K562 (cell line): ENCODE measurements around the gene MS4A6E. TPM values are rescaled to one million over a fixed set of nuclear protein-coding genes. Genes with fewer than 3 reads are reported as not detected.

Experiments
- ATAC-seq: fragments of 200-7000 bp; cut with Tn5 transposase; 3 replicates; pipeline ENCODE4 v1.9.1; 2020; ENCODE audit warnings: moderate library complexity
- BruUV-seq: library from RNA; stranded (reverse); fragments of 400-500 nt; replicated peaks from 2 replicates; lab custom pipeline; 2021; lab: Mats Ljungman, UMichigan
- CTCF ChIA-PET: fragments of 300-600 bp; formaldehyde crosslinking; extraction: SDS; loops from one replicate; lab custom pipeline; 2021; ENCODE audit warnings: low intra/inter-chr PET ratio; lab: Yijun Ruan, JAX
- POLR2A ChIA-PET: fragments of 300-600, 350-650 bp; sonication (Branson Sonifier 250); formaldehyde crosslinking; extraction: SDS; loops from one replicate; lab custom pipeline; 2021; ENCODE audit warnings: antibody characterized with exemption, inconsistent platforms; lab: Yijun Ruan, JAX
- DNase-seq, 4 experiments: peaks; one replicate each; pipeline versions ENCODE4 v3.0.0 to v3.0.0-alpha.2; 2011 to 2018; ENCODE audit warnings: low spot score in 3 of 4, mixed read lengths in 3 of 4; ENCODE audit errors: extremely low read depth in 1 of 4
- FAIRE-seq: peaks from 2 replicates; lab custom pipeline; 2011; peaks lifted over from hg19 to GRCh38; lab: Jason Lieb, UNC
- H2AFZ ChIP-seq: 2 replicates; pipeline ENCODE4 v1.6.0; 2011; ENCODE audit warnings: low read depth, low read length, control low read depth, inconsistent platforms
- H3K27ac ChIP-seq: fragments of 200-600 bp; 3 replicates; pipeline ENCODE4 v1.8.0; 2011; ENCODE audit warnings: low read depth, mild to moderate bottlenecking, control low read depth, inconsistent platforms, low read length, moderate library complexity, mixed read lengths; ENCODE audit errors: extremely low read depth
- H3K27me3 ChIP-seq, 2 experiments: fragments of 300-600 bp in 1 of 2; 2 replicates in 1 of 2; 3 replicates in 1 of 2; pipeline versions ENCODE4 v1.6.0 to v1.8.0; 2011; ENCODE audit warnings: inconsistent platforms in 2 of 2, low read length in 2 of 2, mild to moderate bottlenecking in 1 of 2, mixed read lengths in 1 of 2, moderate library complexity in 1 of 2; ENCODE audit not compliant: control insufficient read depth in 2 of 2, insufficient read depth in 2 of 2
- H3K36me3 ChIP-seq: fragments of 300-600 bp; 3 replicates; pipeline ENCODE4 v1.8.0; 2011; ENCODE audit warnings: mild to moderate bottlenecking, low read length, inconsistent platforms; ENCODE audit not compliant: control insufficient read depth, insufficient read depth
- H3K4me1 ChIP-seq, 2 experiments: fragments of 200-600 bp in 1 of 2; replicated peaks in 1 of 2; 2 replicates in 1 of 2; 3 replicates in 1 of 2; pipeline versions ENCODE4 v1.5.1 to v1.8.0; 2011; ENCODE audit warnings: inconsistent platforms in 2 of 2, low read length in 2 of 2, mild to moderate bottlenecking in 1 of 2, mixed read lengths in 1 of 2, moderate library complexity in 1 of 2; ENCODE audit not compliant: control insufficient read depth in 2 of 2, insufficient read depth in 2 of 2
- H3K4me2 ChIP-seq: 2 replicates; pipeline ENCODE4 v1.6.1; 2011; ENCODE audit warnings: low read length, control low read depth, inconsistent platforms, mixed read lengths; ENCODE audit not compliant: insufficient read depth
- H3K4me3 ChIP-seq: fragments of 200-600 bp; sonication (generic), shearing (Covaris generic); 2 replicates; pipeline ENCODE4 v1.5.1; 2016; ENCODE audit warnings: control low read depth, inconsistent platforms
- H3K79me2 ChIP-seq: fragments of 200-600 bp; 3 replicates; pipeline ENCODE4 v1.8.0; 2011; ENCODE audit warnings: low read length, inconsistent platforms; ENCODE audit not compliant: control insufficient read depth, insufficient read depth
- H3K9ac ChIP-seq, 2 experiments: 2 replicates each; pipeline versions ENCODE4 v1.6.0 to v1.6.1; 2011; ENCODE audit warnings: low read depth in 2 of 2, low read length in 2 of 2, control low read depth in 1 of 2, inconsistent platforms in 1 of 2, mild to moderate bottlenecking in 1 of 2, mixed read lengths in 1 of 2; ENCODE audit not compliant: insufficient read depth in 1 of 2
- H3K9me1 ChIP-seq: one replicate; pipeline ENCODE4 v1.6.0; 2011; ENCODE audit warnings: inconsistent platforms, mild to moderate bottlenecking, low read length, moderate library complexity; ENCODE audit not compliant: control insufficient read depth, insufficient read depth
- H3K9me3 ChIP-seq: replicated peaks from 2 replicates; pipeline ENCODE4 v1.5.1; 2011; ENCODE audit warnings: low read depth, low read length, inconsistent platforms; ENCODE audit not compliant: control insufficient read depth, insufficient read depth
- H4K20me1 ChIP-seq: replicated peaks from 2 replicates; pipeline ENCODE4 v1.6.1; 2011; ENCODE audit warnings: low read length, inconsistent platforms, mixed read lengths; ENCODE audit not compliant: control insufficient read depth, insufficient read depth
- BCL6 ChIP-seq: fragments of 250-450 bp; sonication (Bioruptor Pico); IDR thresholded peaks from 2 replicates; pipeline ENCODE4 v1.4.0; 2020
- CHAMP1 ChIP-seq: fragments of 450-650 bp; IDR thresholded peaks from 2 replicates; pipeline ENCODE4 v1.6.1; 2016; ENCODE audit warnings: mild to moderate bottlenecking
- FOXM1 ChIP-seq, 2 experiments: fragments of 450-650 bp in 1 of 2; sonication (generic) in 1 of 2; formaldehyde crosslinking in 1 of 2; IDR thresholded peaks; 2 replicates each; pipeline versions ENCODE4 v1.6.1 to v1.9.0; 2017 to 2022; ENCODE audit warnings: low read depth in 2 of 2, mild to moderate bottlenecking in 2 of 2, missing genetic modification reagents in 1 of 2, moderate library complexity in 1 of 2
- GATAD2A ChIP-seq: fragments of 450-650 bp; IDR thresholded peaks from 2 replicates; pipeline ENCODE4 v1.6.1; 2017
- MTA1 ChIP-seq: fragments of 450-650 bp; IDR thresholded peaks from 2 replicates; pipeline ENCODE4 v1.6.1; 2017; ENCODE audit warnings: borderline replicate concordance
- POLR2G ChIP-seq: fragments of 200-400 bp; formaldehyde crosslinking; IDR thresholded peaks from 2 replicates; pipeline ENCODE4 v1.6.1; 2017; ENCODE audit warnings: low read depth, mild to moderate bottlenecking, antibody characterized with exemption, low read length, moderate library complexity
- RBM25 ChIP-seq: fragments of 200-400 bp; formaldehyde crosslinking; IDR thresholded peaks from 2 replicates; pipeline ENCODE4 v1.6.1; 2018; ENCODE audit warnings: low read length, low read depth, moderate library complexity; ENCODE audit not compliant: severe bottlenecking
- SMAD3 ChIP-seq: fragments of 450-650 bp; formaldehyde crosslinking; conservative IDR thresholded peaks from 2 replicates; pipeline ENCODE4 v1.4.0; 2020; ENCODE audit warnings: mild to moderate bottlenecking
- SUPT5H ChIP-seq: fragments of 450-650 bp; IDR thresholded peaks from 2 replicates; pipeline ENCODE4 v1.6.1; 2016
- THRA ChIP-seq: fragments of 450-650 bp; IDR thresholded peaks from 2 replicates; pipeline ENCODE4 v1.6.1; 2017; ENCODE audit warnings: mild to moderate bottlenecking, moderate library complexity
- THRAP3 ChIP-seq: fragments of 450-650 bp; IDR thresholded peaks from 2 replicates; pipeline ENCODE4 v1.6.1; 2016; ENCODE audit warnings: mild to moderate bottlenecking, inconsistent platforms, borderline replicate concordance
- ZBTB49 ChIP-seq: sonication (generic); formaldehyde crosslinking; IDR thresholded peaks from 2 replicates; pipeline ENCODE4 v1.8.0; 2022; ENCODE audit warnings: missing genetic modification reagents, mild to moderate bottlenecking, borderline replicate concordance
- ZNF175 ChIP-seq: fragments of 200-800 bp; sonication (Bioruptor generic); IDR thresholded peaks from 2 replicates; pipeline ENCODE4 v1.6.1; 2016; ENCODE audit warnings: low read depth, mild to moderate bottlenecking, missing genetic modification characterization, missing compliant biosample characterization
- ZNF3 ChIP-seq: fragments of 250-450 bp; sonication (Bioruptor Pico); IDR thresholded peaks from 2 replicates; pipeline ENCODE4 v1.5.0; 2021; ENCODE audit warnings: mild to moderate bottlenecking, moderate library complexity
- WGBS: fragments of 100-300 bp; shearing (Covaris generic); methylation state at CpG from one replicate; pipeline ENCODE4 v1.1.6; 2016; ENCODE audit warnings: low coverage, mixed read lengths; ENCODE audit not compliant: insufficient coverage; ENCODE audit errors: missing lambda C conversion rate; 5-methylcytosine and 5-hydroxymethylcytosine counted together
- in situ Hi-C: fragments of 300-500 bp; cut with MboI; formaldehyde crosslinking; loops from 4 replicates; pipeline ENCODE4 v1.15.0; 2018; ENCODE audit warnings: inconsistent platforms, mixed read lengths
- intact Hi-C: fragments of 100-400 bp; cut with micrococcal nuclease; formaldehyde crosslinking; loops from 2 replicates; pipeline ENCODE4 v1.14.2; 2022
- polyA plus RNA-seq, 8 experiments: library from polyadenylated mRNA; depleted of rRNA in 4 of 8; stranded (reverse) in 5 of 8; unstranded in 3 of 8; fragments of >200 nt; fragmentation: Nextera tagmentation in 2 of 8; fragmentation: Illumina TruSeq in 1 of 8; extraction: Ambion mirVana in 2 of 8; extraction: Trizol in 1 of 8; gene quantifications; 2 replicates each; pipeline versions ENCODE4 v1.2.1 to v1.2.3, GENCODE V29; 2011 to 2014; ENCODE audit warnings: inconsistent platforms in 1 of 8, missing spikeins in 1 of 8
- total RNA-seq, 7 experiments: library from RNA; depleted of rRNA in 6 of 7; stranded (reverse); fragments of >200 nt in 6 of 7; fragmentation: Illumina TruSeq in 2 of 7; extraction: Trizol in 2 of 7; gene quantifications; 2 replicates each; pipeline versions ENCODE4 v1.2.1 to v1.2.3, GENCODE V29; 2011 to 2021; ENCODE audit warnings: low replicate concordance in 1 of 7
- TF ChIP-seq, protein P1 (sequence below): sonication (generic); formaldehyde crosslinking; IDR thresholded peaks from 2 replicates; pipeline ENCODE4 v1.5.0; 2020; ENCODE audit warnings: missing genetic modification reagents
- TF ChIP-seq, protein P2 (sequence below): sonication (generic); formaldehyde crosslinking; IDR thresholded peaks from 2 replicates; pipeline ENCODE4 v1.8.0; 2022; ENCODE audit warnings: mild to moderate bottlenecking, low read depth, missing genetic modification reagents

MS4A6E gene
- total and polyA plus RNA-seq, 9 of the 15 experiments (the other 6 are each of a cell fraction or from before 2014, with no cell fraction given), result 0.13 to 0.15 TPM; not detected in 7

DNA sequence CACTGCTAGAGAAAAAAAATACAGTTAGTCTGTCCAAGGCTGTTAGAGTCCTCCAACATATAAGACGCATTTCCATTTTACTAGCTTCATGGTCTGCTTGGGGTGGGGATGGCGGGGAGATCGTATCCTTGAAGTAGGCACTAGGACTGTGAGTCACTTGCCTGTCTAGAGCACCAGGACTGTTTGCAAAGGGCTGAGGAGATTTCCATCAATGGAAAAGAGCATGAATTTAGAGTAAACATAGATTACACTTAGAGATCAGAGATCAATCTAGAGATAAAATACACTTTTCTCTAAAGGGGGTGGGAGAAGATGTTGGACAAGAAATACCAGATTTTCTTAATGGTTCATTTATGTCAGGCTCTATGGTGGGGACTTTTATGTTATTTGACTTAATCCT is 49.5 kb downstream of the MS4A6E start:
- H3K4me2 ChIP-seq, result no peak overlapping the region
- TF ChIP-seq MTA1 (no peak), THRA (no peak), BCL6 (CRISPR knock-in tag) (no peak), ZNF3 (no peak), SUPT5H (no peak), GATAD2A (no peak), THRAP3 (no peak), CHAMP1 (no peak), SMAD3 (no peak), ZBTB49 (CRISPR knock-in tag) (no peak), ZNF175 (CRISPR knock-in tag) (no peak), RBM25 (no peak), FOXM1 (IDR thresholded peaks at IDR 0.05; ENCODE audit: low read depth) (no peak), FOXM1 (CRISPR knock-in tag; IDR thresholded peaks at IDR 0.05; ENCODE audit: low read depth) (no peak), POLR2G (no peak)
- TF ChIP-seq, protein P1, sequence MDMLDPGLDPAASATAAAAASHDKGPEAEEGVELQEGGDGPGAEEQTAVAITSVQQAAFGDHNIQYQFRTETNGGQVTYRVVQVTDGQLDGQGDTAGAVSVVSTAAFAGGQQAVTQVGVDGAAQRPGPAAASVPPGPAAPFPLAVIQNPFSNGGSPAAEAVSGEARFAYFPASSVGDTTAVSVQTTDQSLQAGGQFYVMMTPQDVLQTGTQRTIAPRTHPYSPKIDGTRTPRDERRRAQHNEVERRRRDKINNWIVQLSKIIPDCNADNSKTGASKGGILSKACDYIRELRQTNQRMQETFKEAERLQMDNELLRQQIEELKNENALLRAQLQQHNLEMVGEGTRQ (CRISPR knock-in tag), result no peak
- TF ChIP-seq, protein P2, sequence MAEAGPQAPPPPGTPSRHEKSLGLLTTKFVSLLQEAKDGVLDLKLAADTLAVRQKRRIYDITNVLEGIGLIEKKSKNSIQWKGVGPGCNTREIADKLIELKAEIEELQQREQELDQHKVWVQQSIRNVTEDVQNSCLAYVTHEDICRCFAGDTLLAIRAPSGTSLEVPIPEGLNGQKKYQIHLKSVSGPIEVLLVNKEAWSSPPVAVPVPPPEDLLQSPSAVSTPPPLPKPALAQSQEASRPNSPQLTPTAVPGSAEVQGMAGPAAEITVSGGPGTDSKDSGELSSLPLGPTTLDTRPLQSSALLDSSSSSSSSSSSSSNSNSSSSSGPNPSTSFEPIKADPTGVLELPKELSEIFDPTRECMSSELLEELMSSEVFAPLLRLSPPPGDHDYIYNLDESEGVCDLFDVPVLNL (CRISPR knock-in tag), result no peak

More for the DNA sequence above, 49.5 kb downstream of the MS4A6E start:
- no peak for DNase-seq
- no peak overlapping the region for H3K9ac ChIP-seq
- no peak overlapping the region for H3K4me3 ChIP-seq
- no peaks in the 10 kb centered on the region for H3K9me3 ChIP-seq
- no peak overlapping the region for H2AFZ ChIP-seq
- no peak for ATAC-seq
- no peaks in the 10 kb centered on the region for H3K36me3 ChIP-seq
- no peak for FAIRE-seq
- in situ Hi-C loops, result no loop called here
- WGBS, result 0% methylated on average over 3 of the region's 3 CpGs
- no peaks in the 10 kb centered on the region for H3K9me1 ChIP-seq
- H3K27me3 ChIP-seq, result peaks cover 0 to 5% of the 10 kb centered on the region in 2 experiments; a peak in 4 of 5 replicates
- intact Hi-C loops, result no loop called here
- CTCF ChIA-PET, result no interaction called here
- no peaks in the 10 kb centered on the region for H3K4me1 ChIP-seq
- H3K79me2 ChIP-seq, result no peaks in the 10 kb centered on the region
- no peaks in the 10 kb centered on the region for H4K20me1 ChIP-seq
- POLR2A ChIA-PET, result no interaction called here
- H3K27ac ChIP-seq, result no peak overlapping the region
- no TSS peak for BruUV-seq
